GM23338 (cell line): ENCODE results near the gene SCGB3A1. TPM values are rescaled to one million over a fixed set of nuclear protein-coding genes. Genes with fewer than 3 reads are reported as not detected.

Source experiments
- ATAC-seq: fragments of 200-7000 bp; cut with Tn5 transposase; 3 replicates; pipeline ENCODE4 v1.9.1; 2020
- DNase-seq: peaks from one replicate; pipeline ENCODE4 v3.0.0-alpha.2; 2015; ENCODE audit warnings: low spot score
- H2AFZ ChIP-seq: fragments of 200-600 bp; sonication (generic); 2 replicates; pipeline ENCODE4 v1.8.0; 2016; ENCODE audit warnings: antibody characterized with exemption, mild to moderate bottlenecking, moderate library complexity
- H3F3A ChIP-seq: fragments of 200-600 bp; sonication (generic); replicated peaks from 2 replicates; pipeline ENCODE4 v1.8.0; 2017; ENCODE audit warnings: antibody characterized with exemption, mixed run types, low read depth
- H3K27ac ChIP-seq: fragments of 200-600 bp; sonication (generic); 2 replicates; pipeline ENCODE4 v1.6.1; 2016; ENCODE audit warnings: low read depth
- H3K27me3 ChIP-seq: fragments of 200-600 bp; sonication (generic); 2 replicates; pipeline ENCODE4 v1.8.0; 2016; ENCODE audit warnings: mild to moderate bottlenecking, mixed run types, moderate library complexity; ENCODE audit not compliant: insufficient read depth
- H3K36me3 ChIP-seq: fragments of 200-600 bp; sonication (generic); 2 replicates; pipeline ENCODE4 v1.8.0; 2016; ENCODE audit warnings: mild to moderate bottlenecking; ENCODE audit not compliant: insufficient read depth
- H3K4me1 ChIP-seq: fragments of 200-600 bp; sonication (generic); 2 replicates; pipeline ENCODE4 v1.8.0; 2016; ENCODE audit warnings: mild to moderate bottlenecking, moderate library complexity; ENCODE audit not compliant: insufficient read depth
- H3K4me2 ChIP-seq: fragments of 200-600 bp; sonication (generic); 2 replicates; pipeline ENCODE4 v1.7.1; 2017; ENCODE audit warnings: mixed run types
- H3K4me3 ChIP-seq: fragments of 200-600 bp; sonication (generic); 2 replicates; pipeline ENCODE4 v1.6.1; 2016; ENCODE audit warnings: mixed run types
- H3K79me2 ChIP-seq: fragments of 200-600 bp; sonication (generic); replicated peaks from 2 replicates; pipeline ENCODE4 v1.8.0; 2017; ENCODE audit warnings: mild to moderate bottlenecking; ENCODE audit not compliant: insufficient read depth
- H3K9me2 ChIP-seq: fragments of 200-600 bp; sonication (generic); 2 replicates; pipeline ENCODE4 v1.8.0; 2017; ENCODE audit not compliant: insufficient read depth
- H4K20me1 ChIP-seq: fragments of 200-600 bp; sonication (generic); replicated peaks from 2 replicates; pipeline ENCODE4 v1.8.0; 2017; ENCODE audit warnings: mild to moderate bottlenecking; ENCODE audit not compliant: insufficient read depth
- H3K27ac Mint-ChIP-seq: 2 replicates; pipeline ENCODE4 v1.8.0; 2020; ENCODE audit warnings: inconsistent platforms, mild to moderate bottlenecking, moderate library complexity, mixed read lengths
- H3K27me3 Mint-ChIP-seq: 3 replicates; pipeline ENCODE4 v1.8.0; 2022; ENCODE audit warnings: low read depth, mild to moderate bottlenecking, moderate library complexity, mixed read lengths, inconsistent platforms; ENCODE audit not compliant: insufficient read depth, poor library complexity
- H3K36me3 Mint-ChIP-seq: 3 replicates; pipeline ENCODE4 v1.8.0; 2021; ENCODE audit warnings: low read depth, mild to moderate bottlenecking, inconsistent platforms, moderate library complexity, mixed read lengths
- H3K4me1 Mint-ChIP-seq: 3 replicates; pipeline ENCODE4 v1.8.0; 2020; ENCODE audit warnings: mild to moderate bottlenecking, inconsistent platforms, mixed read lengths
- H3K4me3 Mint-ChIP-seq: 3 replicates; pipeline ENCODE4 v1.8.0; 2021; ENCODE audit warnings: moderate library complexity, mild to moderate bottlenecking, inconsistent platforms, mixed read lengths
- H3K9me3 Mint-ChIP-seq: 3 replicates; pipeline ENCODE4 v1.8.0; 2020; ENCODE audit warnings: moderate library complexity, mild to moderate bottlenecking, inconsistent platforms, mixed read lengths
- CREB1 ChIP-seq: fragments of 250-450 bp; sonication (Bioruptor Pico); IDR thresholded peaks from 2 replicates; pipeline ENCODE4 v1.5.0; 2020; ENCODE audit warnings: low read depth, mild to moderate bottlenecking, moderate library complexity
- EZH2 ChIP-seq: fragments of 200-600 bp; sonication (generic); IDR thresholded peaks from one replicate; pipeline ENCODE4 v1.8.0; 2017; ENCODE audit warnings: antibody characterized with exemption, mild to moderate bottlenecking, low read depth; ENCODE audit not compliant: unreplicated experiment
- EZH2phosphoT487 ChIP-seq: fragments of 200-600 bp; sonication (generic); IDR thresholded peaks from one replicate; pipeline ENCODE4 v1.8.1; 2018; ENCODE audit warnings: antibody characterized with exemption; ENCODE audit not compliant: unreplicated experiment
- JUNB ChIP-seq: IDR thresholded peaks from one replicate; pipeline ENCODE4 v1.6.1; 2016; ENCODE audit warnings: antibody characterized with exemption; ENCODE audit not compliant: unreplicated experiment
- NANOG ChIP-seq: IDR thresholded peaks from 2 replicates; pipeline ENCODE4 v1.6.1; 2016; ENCODE audit warnings: antibody characterized with exemption, borderline replicate concordance
- POLR2AphosphoS5 ChIP-seq: IDR thresholded peaks from 2 replicates; pipeline ENCODE4 v1.6.1; 2016; ENCODE audit warnings: antibody characterized with exemption, low read depth
- STAT1 ChIP-seq: IDR thresholded peaks from one replicate; pipeline ENCODE4 v1.6.1; 2016; ENCODE audit warnings: antibody characterized with exemption; ENCODE audit not compliant: unreplicated experiment
- ZNF114 ChIP-seq: fragments of 250-450 bp; sonication (Bioruptor Pico); IDR thresholded peaks from 2 replicates; pipeline ENCODE4 v1.5.0; 2020; ENCODE audit warnings: mild to moderate bottlenecking, moderate library complexity
- ZNF331 ChIP-seq: fragments of 250-450 bp; sonication (Bioruptor Pico); IDR thresholded peaks from 2 replicates; pipeline ENCODE4 v1.5.0; 2020; ENCODE audit warnings: low read depth, mild to moderate bottlenecking, moderate library complexity
- polyA plus RNA-seq: library from polyadenylated mRNA; unstranded; fragments of >200 nt; fragmentation: Nextera tagmentation; extraction: Ambion mirVana; gene quantifications from 2 replicates; pipeline ENCODE4 v1.2.1, GENCODE V29; 2016
- total RNA-seq: library from RNA; depleted of rRNA; stranded (reverse); fragments of >200 nt; shearing (Covaris generic); gene quantifications from 2 replicates; pipeline ENCODE4 v1.2.3, GENCODE V29; 2014
- TF ChIP-seq, protein P1 (sequence below), 2 experiments: fragments of 200-600 bp in 1 of 2; sonication (generic) in 1 of 2; conservative IDR thresholded peaks; 2 replicates each; pipeline versions ENCODE4 v1.5.1 to v1.6.1; 2016 to 2017; ENCODE audit warnings: antibody characterized with exemption in 2 of 2, low read depth in 2 of 2, mild to moderate bottlenecking in 2 of 2, moderate library complexity in 1 of 2
- TF ChIP-seq, protein P2 (sequence below): IDR thresholded peaks from one replicate; pipeline ENCODE4 v1.6.1; 2018; ENCODE audit warnings: antibody characterized with exemption; ENCODE audit not compliant: unreplicated experiment
- TF ChIP-seq, protein P3 (sequence below): IDR thresholded peaks from 2 replicates; pipeline ENCODE4 v1.6.1; 2016; ENCODE audit warnings: antibody characterized with exemption

Gene SCGB3A1
- total and polyA plus RNA-seq, 2 experiments from 2014 or later: not detected

DNA sequence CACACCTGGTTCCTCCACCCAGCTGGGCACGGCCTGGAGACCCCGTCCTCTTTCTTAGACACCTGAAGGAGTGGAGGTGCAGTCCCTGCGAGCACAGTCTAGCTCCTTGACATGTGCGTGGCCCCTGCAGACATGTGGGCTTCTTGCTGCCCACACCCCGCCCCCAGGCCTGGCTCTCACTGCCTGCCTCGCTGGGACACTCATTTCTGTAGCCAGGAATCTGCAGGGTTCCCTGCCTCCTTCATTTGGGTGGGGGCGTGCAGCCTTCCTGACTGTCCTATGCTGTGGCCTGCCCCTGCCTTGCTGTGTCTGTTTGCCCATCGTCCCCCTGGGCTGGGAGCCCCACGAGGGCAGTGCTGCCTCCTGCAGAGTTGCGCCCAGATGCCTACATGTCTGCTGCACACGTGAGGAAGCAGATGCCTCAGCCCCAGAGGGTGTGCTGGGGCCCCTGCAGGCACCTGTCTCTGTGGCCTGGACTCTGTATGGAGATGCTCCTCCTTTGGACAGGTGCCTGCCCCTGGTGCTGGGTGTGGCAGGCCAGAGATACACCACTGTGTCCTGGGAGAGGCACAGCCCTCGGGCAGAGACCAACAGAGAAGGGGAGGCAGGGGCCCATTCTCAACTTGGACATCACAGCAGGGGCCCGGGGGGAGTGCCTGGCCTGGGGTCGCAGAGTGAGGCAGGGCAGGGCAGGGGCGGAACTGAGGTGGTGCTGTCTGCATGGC is 35.5 kb upstream of the SCGB3A1 start:
- Mint-ChIP-seq H3K4me1 (peaks cover 3% of the 10 kb centered on the region; the same call in 1 of the 3 replicates), H3K36me3 (no peaks in the 10 kb centered on the region), H3K9me3 (no peaks in the 10 kb centered on the region; the same call in 2 of the 3 replicates), H3K4me3 (no peak overlapping the region), H3K27ac (no peak overlapping the region), H3K27me3 (peaks cover 5% of the 10 kb centered on the region)
- H3K27me3 ChIP-seq: no peaks in the 10 kb centered on the region
- DNase-seq (no peak), ATAC-seq (no peak)
- H3K27ac ChIP-seq: no peak overlapping the region
- no peaks in the 10 kb centered on the region for H3K9me2 ChIP-seq
- H3K4me3 ChIP-seq: no peak overlapping the region
- no peak overlapping the region for H2AFZ ChIP-seq
- H3F3A ChIP-seq: no peaks in the 10 kb centered on the region
- no peaks in the 10 kb centered on the region for H3K36me3 ChIP-seq
- TF ChIP-seq STAT1 (no peak), EZH2 (no peak)
- H3K4me2 ChIP-seq: no peak overlapping the region
- H3K4me1 ChIP-seq: no peaks in the 10 kb centered on the region
- H3K79me2 ChIP-seq: no peaks in the 10 kb centered on the region
- H4K20me1 ChIP-seq: no peaks in the 10 kb centered on the region

DNA sequence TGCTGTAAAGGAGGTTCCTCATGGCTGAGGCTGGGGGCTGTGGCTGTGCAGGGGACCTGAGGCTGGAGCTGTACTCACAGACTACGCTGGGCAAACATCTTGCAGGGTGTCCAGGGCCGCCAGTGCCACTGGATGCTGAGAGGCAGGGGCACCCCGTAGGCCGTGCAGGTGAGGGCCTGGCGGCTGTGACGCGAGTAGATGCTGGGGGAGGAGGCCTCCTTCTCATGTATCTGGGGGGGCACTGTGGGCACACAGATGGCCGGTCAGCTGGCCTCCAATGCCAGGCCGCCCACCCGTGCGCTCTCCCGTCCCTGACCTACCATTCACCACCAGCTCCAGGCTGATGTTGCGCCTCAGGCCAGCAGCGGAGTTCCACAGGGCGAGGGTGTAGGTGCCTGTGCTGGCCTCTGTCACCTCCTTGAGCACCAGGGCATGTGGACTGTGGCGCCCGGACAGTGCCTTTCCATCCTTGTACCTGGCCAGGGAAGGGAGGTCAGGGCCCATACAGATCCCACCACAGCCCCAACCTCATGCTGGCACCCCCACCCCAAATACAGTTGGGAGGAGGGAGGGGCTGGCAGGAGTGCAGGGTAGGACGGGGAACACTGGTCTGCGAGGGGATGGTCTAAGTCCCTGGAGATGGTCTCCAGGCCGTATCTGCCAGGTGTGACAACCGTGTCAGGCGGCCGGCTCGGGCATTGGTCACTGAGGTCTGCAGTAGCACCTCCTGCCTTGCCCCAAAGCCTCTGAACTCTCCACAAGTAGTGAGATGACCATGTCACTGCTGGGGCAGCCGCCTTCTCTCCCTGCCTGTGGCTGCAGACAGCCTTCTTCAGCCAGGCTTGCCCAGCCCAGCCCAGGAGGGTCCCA is 34.7 kb upstream of the SCGB3A1 start:
- H3K27me3 Mint-ChIP-seq: peaks cover 4% of the 10 kb centered on the region
- H3K4me1 Mint-ChIP-seq: peaks cover 2% of the 10 kb centered on the region; the same call in 1 of the 3 replicates
- no peak overlapping the region for H2AFZ ChIP-seq
- H3K36me3 ChIP-seq: no peaks in the 10 kb centered on the region
- H3K4me3 Mint-ChIP-seq: no peak overlapping the region
- no peaks in the 10 kb centered on the region for H3K27me3 ChIP-seq
- H3K9me2 ChIP-seq: no peaks in the 10 kb centered on the region
- no peaks in the 10 kb centered on the region; the same call in 2 of the 3 replicates for H3K9me3 Mint-ChIP-seq
- no peaks in the 10 kb centered on the region for H3F3A ChIP-seq
- no peaks in the 10 kb centered on the region for H3K36me3 Mint-ChIP-seq
- H3K27ac ChIP-seq: no peak overlapping the region
- DNase-seq: no peak
- no peak overlapping the region for H3K4me2 ChIP-seq
- TF ChIP-seq STAT1: no peak
- no peak for TF ChIP-seq EZH2
- no peak for TF ChIP-seq ZNF114 (CRISPR knock-in tag)
- TF ChIP-seq POLR2AphosphoS5: no peak
- TF ChIP-seq, protein P1, sequence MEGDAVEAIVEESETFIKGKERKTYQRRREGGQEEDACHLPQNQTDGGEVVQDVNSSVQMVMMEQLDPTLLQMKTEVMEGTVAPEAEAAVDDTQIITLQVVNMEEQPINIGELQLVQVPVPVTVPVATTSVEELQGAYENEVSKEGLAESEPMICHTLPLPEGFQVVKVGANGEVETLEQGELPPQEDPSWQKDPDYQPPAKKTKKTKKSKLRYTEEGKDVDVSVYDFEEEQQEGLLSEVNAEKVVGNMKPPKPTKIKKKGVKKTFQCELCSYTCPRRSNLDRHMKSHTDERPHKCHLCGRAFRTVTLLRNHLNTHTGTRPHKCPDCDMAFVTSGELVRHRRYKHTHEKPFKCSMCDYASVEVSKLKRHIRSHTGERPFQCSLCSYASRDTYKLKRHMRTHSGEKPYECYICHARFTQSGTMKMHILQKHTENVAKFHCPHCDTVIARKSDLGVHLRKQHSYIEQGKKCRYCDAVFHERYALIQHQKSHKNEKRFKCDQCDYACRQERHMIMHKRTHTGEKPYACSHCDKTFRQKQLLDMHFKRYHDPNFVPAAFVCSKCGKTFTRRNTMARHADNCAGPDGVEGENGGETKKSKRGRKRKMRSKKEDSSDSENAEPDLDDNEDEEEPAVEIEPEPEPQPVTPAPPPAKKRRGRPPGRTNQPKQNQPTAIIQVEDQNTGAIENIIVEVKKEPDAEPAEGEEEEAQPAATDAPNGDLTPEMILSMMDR (conservative IDR thresholded peaks at IDR 0.05; ENCODE audit: low read depth in 2 of 2): no peak
- TF ChIP-seq, protein P2, sequence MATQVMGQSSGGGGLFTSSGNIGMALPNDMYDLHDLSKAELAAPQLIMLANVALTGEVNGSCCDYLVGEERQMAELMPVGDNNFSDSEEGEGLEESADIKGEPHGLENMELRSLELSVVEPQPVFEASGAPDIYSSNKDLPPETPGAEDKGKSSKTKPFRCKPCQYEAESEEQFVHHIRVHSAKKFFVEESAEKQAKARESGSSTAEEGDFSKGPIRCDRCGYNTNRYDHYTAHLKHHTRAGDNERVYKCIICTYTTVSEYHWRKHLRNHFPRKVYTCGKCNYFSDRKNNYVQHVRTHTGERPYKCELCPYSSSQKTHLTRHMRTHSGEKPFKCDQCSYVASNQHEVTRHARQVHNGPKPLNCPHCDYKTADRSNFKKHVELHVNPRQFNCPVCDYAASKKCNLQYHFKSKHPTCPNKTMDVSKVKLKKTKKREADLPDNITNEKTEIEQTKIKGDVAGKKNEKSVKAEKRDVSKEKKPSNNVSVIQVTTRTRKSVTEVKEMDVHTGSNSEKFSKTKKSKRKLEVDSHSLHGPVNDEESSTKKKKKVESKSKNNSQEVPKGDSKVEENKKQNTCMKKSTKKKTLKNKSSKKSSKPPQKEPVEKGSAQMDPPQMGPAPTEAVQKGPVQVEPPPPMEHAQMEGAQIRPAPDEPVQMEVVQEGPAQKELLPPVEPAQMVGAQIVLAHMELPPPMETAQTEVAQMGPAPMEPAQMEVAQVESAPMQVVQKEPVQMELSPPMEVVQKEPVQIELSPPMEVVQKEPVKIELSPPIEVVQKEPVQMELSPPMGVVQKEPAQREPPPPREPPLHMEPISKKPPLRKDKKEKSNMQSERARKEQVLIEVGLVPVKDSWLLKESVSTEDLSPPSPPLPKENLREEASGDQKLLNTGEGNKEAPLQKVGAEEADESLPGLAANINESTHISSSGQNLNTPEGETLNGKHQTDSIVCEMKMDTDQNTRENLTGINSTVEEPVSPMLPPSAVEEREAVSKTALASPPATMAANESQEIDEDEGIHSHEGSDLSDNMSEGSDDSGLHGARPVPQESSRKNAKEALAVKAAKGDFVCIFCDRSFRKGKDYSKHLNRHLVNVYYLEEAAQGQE: no peak
- TF ChIP-seq, protein P3, sequence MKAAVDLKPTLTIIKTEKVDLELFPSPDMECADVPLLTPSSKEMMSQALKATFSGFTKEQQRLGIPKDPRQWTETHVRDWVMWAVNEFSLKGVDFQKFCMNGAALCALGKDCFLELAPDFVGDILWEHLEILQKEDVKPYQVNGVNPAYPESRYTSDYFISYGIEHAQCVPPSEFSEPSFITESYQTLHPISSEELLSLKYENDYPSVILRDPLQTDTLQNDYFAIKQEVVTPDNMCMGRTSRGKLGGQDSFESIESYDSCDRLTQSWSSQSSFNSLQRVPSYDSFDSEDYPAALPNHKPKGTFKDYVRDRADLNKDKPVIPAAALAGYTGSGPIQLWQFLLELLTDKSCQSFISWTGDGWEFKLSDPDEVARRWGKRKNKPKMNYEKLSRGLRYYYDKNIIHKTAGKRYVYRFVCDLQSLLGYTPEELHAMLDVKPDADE: no peak
- TF ChIP-seq JUNB: no peak
- TF ChIP-seq ZNF331 (CRISPR knock-in tag): no peak
- no peak for TF ChIP-seq NANOG
- no peak for TF ChIP-seq EZH2phosphoT487
- TF ChIP-seq CREB1 (CRISPR knock-in tag): no peak
- H4K20me1 ChIP-seq: no peaks in the 10 kb centered on the region
- no peak for ATAC-seq
- H3K79me2 ChIP-seq: no peaks in the 10 kb centered on the region
- no peak overlapping the region for H3K27ac Mint-ChIP-seq
- no peak overlapping the region for H3K4me3 ChIP-seq
- no peaks in the 10 kb centered on the region for H3K4me1 ChIP-seq
